ENCODE results near the gene WBP2NL.

Gene WBP2NL

DNA sequence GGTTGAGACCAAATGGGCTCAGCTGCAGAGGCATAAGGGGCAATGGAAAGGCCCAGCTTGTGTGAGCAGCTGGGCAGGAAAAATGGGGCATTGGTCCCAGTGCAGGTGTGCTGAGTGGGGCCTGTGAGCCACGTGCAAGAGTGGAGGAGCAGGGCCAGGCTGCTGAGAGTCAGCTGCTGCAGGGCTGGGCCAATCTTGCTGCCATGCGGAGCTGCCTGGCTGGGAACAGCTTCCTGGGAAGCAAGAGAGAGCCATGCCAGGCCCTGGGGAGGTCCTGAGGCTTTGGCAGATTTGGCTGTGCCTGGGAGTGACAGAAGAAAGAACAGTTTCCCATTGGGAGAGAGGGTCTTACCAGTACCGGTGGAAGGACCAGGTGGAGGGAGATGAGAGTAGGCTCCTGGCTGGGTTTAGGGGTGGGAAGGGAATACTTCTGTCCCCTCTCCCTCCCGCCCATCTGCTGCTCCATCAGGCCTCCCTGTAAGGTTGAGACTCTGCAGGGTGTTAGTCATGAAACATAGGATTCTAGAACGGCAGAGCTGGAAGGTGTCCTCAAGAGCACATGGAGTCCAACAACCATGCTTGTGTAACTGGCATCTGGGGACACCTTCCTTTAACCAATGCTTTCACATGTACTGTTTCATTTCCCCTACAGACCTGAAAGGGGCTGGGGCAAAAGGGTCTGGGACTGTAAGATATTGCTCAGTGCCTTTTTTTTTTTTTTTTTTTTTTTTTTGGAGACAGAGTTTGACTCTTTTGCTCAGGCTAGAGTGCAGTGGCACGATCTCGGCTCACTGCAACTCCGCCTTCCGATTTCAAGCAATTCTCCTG, 19.0 kb upstream of the WBP2NL start:
- DNase-seq = no peak

DNA sequence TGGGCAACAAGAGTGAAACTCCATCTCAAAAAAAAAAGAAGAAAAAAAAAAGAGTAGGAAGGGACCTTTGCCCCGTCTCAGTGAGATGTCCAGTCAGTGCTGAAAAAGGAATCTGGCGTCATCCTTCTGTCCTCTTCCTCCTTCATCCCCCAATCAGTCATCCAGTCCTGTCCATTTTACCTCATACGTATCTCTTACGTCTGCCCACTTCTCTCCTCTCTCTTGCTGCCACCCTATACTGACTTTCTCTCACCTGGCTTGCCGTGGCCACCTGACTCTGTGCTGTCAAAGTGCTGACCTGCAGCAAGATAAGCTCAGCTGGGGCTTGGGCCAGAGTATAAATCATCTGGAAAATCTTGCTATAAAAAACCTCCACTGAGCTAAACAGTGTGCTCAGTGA, 15.7 kb upstream of the WBP2NL start:
- no peak for DNase-seq

DNA sequence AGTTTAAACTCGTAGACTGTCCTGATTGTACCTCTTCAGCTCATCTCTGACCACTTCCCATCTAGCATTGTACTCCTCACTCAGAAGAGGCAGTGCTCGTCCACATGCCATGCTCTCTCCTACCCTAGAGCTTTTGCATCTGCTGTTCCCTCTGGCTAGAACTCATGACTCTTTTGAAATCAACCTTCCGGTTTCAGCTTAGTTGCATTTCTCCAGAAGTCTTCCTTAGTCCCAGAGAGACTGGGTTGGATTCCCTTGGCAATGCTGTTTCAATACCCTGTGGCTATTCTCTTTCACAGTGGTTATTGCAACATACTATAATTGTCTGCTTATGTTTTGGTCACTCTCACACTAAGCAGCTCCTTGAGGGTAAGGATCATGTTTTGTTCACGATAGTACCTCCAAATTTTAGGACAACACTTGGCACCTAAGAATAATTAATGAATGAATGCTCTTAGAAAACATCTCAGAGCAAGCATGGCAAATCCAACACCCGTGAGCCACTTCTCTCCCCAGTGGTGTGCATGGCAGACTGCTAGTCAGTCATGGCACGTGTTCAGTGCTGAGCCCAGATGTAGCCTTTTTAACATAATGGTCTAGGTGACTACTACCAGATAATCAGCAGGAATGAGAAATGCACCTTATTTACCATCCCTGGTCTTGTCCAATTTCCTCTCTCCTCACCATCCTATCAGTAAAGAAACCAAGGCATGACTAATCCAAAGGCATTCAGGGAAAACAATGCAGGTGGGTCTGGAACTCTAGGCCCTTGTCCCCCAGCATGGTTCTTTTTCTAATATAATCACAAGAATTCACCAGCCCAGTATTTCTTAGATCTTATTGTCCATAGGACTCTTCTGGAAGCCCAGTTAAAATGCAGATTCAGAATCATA, 14.8 kb upstream of the WBP2NL start:
- DNase-seq = no peak

DNA sequence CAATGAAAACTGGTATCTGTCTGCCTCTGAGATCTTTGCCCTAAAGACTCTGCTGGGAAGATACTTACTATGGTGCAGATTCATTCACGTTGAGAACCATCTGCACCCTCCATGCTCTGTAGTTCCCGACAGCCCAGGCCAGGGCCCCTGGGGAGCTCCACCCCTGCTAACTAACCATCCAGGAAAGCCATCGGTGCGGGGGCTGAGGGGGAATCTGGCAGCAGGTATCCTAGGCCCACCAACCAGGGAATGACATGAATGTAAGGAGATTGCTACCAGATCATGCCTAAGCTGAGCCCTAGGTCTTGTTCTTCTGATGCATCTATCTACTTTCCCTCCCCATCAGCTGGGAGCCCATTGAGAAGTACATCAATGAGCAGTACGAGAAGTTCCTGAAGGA, 11.3 kb upstream of the WBP2NL start:
- no peak for DNase-seq

DNA sequence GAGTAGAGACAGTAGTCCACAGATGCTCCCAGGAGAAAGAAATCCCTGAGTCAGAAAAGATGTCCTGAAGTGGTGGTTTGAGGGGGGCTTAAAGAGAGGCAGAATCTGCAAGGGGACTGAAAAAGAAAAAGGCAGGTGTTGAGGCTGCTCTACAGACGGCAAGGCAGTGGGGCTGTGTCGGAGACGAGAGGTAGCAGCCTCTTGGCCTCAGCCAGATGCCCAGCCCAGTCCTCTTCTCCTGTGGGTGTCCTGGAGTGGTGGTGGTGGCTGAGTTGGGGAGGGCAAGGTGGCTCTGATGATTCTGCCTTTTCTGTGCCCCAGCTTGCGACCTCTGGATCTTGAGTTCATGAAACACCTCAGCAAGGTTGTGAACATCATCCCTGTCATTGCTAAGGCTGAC, 9.3 kb upstream of the WBP2NL start:
- no peak for DNase-seq

DNA sequence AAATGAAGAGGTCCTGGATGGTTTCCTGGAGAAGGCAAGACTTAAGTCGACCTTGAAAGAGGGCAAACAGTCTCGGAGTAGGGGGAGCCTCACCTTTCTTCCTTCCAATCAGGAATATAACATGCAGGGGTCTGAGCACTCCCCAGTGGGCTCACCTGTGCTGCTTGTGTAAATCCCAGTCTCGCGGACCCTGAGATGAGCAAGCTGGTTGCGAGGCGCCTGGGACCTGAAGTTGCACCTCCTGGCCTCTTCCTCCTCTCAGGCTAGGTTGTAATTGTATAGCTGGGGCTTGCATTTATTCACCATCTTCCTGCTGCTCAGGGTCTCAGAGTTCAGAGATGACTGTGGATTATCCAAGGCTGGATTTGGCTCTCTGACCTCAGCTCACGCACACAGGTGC, 7.5 kb upstream of the WBP2NL start:
- no peak for DNase-seq

DNA sequence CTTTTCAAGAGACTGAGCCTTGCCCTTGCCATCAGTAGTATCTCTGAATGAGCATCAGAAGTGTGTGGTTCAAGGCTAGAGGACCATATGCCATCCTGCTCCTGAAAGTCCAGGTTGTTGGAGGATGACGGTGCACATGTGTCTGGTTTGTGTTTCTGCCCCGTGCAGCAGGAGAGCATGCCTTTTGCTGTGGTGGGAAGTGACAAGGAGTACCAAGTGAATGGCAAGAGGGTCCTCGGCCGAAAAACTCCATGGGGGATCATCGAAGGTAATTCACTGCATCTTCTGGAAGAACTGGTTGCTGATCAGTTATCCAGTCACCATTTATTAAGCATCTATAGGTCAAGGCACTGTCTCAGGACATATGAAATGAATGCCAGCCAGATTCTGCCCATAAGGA, 6.1 kb upstream of the WBP2NL start:
- no peak for DNase-seq

DNA sequence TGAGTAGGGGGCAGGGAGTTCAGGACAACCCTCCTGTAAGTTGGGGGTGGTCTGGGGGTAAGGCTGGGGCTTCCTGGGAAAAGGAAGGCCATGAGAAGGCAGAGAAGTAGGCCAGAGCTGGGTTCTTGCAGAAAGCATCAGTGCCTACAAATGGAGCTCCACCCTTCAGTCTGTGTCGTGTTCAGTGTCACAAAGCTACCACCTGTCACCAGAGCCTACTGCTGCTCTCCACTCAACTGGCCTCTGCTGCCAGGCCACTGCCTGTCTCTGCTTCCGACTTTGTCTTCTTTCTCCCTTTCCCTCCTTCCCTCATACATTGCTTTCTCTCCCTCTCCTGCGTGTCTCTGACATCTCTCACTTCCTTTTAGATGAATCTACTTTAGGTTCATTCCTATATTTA, 3.4 kb upstream of the WBP2NL start:
- no peak for DNase-seq

DNA sequence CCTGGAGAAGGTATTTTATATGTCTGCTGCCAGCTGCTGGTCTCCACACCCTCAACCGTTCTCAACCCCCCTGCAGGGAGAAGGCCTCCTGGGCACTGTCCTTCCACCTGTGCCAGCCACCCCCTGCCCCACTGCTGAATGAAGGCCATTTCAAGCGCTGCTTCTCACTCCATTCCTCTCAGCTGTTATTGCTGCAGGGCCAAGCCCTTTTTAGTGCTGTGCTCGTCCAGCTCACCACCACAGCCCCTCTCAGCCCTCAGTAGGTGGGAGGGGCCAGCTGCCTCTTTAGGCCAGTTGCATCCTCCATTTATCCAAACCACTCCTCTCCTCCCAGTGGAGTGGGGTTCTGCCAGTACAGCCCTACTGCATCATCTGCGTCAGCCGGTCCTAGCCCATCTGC, 1.8 kb upstream of the WBP2NL start:
- no peak for DNase-seq

DNA sequence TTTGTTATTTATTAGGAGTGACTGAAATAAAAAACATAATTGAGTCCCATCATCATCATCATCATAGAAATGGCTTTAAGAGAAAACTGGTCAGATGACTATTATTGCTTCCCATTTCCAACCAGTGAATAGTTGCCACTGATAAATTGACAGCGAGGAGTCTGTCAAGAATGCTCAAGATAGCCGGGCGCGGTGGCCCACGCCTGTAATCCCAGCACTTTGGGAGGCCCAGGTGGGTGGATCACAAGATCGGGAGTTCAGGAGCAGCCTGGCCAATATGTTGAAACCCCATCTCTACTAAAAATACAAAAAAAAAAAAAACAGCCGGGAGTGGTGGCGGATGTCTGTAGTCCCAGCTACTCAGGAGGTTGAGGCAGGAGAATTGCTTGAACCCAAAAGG, 1.9 kb downstream of the WBP2NL start:
- DNase-seq = no peak

DNA sequence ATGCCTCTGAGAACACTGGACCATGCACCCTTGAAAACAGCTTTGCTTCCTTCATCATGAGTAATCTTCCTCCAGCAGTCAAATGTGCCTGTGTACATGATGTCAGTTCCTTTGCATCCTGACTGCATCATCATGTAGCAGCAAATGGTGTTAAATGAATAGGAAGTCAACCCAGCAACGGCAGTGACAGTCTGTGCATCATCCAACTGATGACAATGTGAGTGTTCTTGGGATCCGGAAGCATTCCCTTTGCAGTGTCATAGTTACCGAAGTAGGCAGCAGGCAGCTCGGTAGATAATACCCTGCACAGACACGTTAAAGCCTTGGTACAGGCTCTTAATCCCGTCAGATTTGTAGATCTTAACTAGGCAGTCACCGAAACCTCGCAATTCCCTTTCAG, 2.5 kb downstream of the WBP2NL start:
- DNase-seq = peak; percentile 8

DNA sequence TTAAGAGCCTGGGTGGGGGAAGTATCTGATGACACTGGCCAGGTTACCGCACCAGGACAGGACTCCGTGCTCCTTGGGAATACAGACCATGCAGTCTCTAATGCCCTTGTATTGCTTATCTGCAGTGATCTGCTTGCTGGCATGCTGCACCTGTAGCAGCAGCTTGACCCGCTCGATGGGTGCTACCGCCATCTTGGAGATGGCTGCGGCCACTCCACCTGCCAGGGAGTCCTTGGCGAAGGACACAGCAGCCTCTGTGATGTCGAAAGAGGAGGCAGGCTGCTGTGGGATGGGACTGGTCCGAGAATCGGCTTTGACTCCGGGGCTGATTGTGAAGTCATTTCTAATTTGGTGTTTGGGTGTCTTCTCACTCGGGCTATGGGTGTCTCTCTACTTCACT, 3.1 kb downstream of the WBP2NL start:
- no peak for DNase-seq

DNA sequence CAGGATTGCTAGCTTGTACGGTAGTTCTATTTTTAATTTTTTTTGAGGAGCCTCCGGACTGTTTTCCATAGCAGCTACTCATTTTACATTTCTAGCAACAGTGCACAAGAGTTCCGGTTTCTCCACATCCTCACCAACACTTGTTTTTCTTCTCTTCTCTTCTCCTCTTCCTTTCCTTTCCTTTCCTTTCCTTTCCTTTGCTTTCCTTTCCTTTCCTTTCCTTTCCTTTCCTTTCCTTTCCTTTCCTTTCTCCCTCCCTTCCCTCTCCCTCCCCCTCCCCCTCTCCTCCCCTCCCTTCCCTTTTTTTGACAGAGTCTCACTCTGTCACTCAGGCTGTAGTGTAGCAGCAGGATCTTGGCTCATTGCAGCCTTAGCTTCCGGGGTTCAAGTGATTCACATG, 9.3 kb downstream of the WBP2NL start:
- no peak for DNase-seq

DNA sequence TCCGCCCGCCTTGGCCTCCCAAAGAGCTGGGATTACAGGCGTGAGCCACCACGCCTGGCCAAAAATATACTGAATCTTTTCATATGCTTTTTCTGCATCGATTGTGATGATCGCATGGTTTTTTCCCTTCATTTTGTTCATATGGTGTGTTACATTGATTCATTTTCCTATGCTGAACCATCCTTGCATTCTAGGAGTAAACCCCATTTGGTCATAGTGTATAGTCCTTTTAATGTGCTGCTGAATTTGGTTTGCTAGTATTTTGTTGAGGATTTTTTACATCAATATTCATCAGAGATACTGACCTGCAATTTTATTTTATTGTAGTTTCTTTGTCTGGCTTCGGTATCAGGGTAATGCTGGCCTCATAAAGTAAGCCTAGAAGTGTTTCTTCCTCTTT, 12.2 kb downstream of the WBP2NL start:
- DNase-seq = no peak

DNA sequence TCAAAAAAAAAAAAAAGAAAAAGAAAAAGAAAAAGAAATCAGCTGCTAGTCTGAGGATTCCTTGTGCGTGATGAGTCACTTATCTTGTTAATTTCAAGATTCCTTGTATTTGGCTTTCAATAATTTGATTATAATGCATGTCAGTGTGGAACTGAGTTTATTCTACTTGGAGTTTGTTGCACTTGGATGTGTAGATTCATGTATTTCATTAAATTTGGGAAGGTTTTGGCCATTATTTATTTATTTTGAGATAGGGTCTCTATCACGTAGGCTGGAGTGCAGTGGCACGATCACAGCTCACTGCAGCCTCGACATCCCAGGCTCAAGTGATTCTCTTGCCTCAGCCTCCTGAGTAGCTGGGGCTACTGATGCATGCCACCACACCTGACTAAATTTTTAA, 14.8 kb downstream of the WBP2NL start:
- no peak for DNase-seq

DNA sequence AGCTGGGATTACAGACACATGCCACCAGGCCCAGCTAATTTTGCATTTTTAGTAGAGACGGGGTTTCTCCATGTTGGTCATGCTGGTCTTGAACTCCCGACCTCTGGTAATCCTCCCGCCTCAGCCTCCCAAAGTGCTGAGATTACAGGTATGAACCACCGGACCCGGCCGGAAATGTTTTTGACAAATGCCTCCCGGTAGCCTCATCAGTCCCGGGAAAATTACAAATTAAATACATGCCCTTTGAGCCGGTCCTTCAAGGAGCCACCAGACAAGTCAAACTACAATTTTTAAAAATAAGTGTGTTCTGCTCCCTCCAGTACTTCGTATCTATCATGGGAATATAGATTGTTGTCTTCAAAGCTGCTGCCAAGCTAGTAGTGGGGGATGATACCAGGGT, 17.5 kb downstream of the WBP2NL start:
- no peak for DNase-seq

DNA sequence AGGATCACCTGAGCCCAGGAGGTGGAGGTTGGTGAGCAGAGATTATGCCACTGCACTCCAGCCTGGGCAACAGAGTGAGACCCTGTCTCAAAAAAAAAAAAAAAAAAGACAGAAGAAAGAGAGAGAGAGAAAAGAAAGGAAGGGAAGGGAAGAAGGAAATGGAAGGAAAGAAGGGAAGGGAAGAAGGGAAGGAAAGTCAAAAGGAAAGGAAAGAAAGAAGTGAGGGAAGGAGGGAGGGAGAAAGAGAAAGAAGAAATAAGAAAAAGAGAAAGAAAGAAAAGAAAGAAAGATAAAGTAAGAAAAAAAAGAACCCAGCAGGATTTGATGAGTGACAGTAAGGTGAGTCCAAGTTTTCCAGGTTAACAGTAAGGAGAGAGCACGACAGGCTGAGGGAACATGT, 19.6 kb downstream of the WBP2NL start:
- no peak for DNase-seq

DNA sequence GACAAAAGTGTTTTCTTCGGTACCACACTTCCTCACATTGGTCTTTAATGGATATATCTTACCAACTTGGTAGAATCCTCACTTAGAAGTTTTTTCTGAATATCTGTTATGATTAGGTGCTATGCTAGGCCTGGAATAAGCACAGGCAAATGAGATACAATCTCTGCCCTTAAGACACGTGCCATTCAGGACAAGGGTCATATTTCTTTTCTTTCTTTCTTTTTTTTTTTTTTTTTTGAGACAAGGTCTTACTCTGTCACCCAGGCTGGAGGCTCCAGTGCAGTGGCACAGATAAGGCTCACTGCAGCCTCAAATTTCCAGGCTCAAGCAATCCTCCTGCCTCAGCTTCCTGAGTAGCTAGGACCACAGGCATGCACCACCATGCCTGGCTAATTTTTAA, 23.0 kb downstream of the WBP2NL start:
- no peak for DNase-seq

DNA sequence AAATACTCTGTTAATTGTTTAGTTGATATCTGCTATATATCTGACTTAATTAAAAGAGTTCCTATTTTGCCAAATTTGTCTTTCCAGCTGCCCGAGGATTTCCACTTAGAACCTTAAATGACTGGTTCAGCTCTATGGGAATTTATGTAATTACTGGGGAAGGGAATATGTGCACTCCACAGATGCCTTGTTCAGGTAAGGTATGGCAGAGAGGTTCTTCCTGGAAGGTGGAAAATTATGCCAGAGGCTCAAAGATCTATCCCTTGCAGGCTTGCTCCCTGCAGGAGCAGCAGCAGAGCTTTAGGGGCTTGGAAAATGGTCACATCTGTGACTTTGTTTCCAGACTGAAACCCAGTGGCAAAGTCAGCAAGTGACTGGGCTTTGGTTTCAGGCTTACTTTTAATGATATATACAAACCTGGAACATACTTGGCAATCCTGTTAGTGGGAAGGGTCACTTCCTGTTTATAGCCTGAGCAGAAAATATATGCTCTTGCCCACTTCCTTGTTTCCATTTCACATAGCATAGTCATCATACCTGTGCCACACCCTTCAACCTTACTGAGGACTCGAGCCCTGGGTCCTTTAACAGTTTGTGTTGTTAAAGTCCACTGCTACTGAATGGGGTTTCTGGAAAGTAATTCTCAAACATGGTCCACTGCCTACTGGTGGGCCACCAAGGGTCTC, 23.7 kb downstream of the WBP2NL start:
- DNase-seq = peak; percentile 39

DNA sequence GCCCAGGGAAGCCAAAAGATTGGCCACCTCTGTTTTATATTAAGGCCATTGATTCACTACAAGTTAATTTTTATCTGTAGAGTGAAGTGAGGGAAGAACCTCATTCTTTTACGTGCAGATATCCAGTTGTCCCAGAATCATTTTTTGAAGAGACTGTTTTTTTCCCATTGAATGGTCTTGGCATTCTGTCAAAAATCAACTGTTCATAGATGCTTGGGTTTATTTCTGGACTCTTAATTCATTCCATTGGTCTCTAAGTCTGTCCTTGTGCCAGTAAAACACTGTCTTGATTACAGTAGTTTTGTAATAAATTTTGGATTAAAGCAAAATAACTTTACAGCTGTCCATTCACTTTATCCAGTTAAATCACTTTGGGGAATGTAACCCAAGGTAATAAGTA, 26.8 kb downstream of the WBP2NL start:
- DNase-seq = no peak

DNA sequence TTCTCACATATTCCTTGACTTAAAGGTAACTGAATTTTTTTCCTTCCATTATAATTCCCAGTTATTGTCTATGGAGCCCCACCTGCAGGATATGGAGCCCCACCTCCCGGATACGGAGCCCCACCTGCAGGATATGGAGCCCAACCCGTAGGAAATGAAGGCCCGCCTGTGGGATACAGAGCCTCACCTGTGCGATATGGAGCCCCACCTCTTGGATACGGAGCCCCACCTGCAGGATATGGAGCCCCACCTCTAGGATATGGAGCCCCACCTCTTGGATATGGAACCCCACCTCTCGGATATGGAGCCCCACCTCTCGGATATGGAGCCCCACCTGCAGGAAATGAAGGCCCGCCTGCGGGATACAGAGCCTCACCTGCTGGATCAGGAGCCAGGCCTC, 28.1 kb downstream of the WBP2NL start:
- DNase-seq = no peak

DNA sequence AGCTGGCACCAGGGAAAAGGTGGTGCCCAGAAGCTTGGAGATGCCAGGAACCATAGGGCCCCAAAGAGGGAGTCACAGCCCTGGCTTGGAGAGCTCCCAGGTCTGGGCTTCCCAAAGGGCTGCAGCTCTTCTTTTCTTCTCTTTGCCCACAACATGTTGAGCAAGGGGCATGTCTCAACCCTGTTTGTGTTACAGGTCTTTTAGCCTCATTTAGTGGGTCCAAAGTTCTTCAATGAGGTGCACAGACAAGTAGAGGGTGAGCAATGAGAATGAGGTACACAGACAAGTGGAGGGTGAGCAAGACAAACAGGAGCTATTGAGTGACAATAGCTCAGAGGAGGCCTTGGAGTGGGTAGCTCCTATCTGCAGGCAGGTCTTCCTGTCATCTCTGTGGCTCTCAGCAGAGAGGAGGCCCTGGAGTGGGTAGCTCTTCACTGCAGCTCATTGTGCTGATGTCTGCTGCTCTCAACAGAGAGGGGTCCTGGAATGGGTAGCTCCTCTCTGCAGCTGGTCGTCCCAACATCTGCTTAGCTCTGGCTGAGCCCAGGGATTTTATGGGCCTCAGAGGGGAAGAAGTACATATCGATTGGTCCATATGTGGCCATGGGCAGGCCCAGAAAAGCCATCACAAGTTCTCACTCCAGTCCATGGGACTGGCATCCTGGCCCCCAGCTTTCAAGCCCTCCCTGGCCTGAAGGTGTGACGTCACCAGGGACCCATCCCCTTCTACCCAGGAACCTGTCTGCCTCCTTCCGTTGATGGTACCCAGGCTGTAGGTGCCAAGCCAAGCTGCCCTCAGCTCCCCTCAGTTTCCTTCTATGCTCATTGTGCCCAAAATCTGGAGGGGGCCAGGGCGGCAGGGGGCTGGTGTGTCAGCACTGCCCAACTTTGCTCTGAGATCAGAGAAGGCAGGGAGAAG, 34.9 kb downstream of the WBP2NL start:
- no peak for DNase-seq

DNA sequence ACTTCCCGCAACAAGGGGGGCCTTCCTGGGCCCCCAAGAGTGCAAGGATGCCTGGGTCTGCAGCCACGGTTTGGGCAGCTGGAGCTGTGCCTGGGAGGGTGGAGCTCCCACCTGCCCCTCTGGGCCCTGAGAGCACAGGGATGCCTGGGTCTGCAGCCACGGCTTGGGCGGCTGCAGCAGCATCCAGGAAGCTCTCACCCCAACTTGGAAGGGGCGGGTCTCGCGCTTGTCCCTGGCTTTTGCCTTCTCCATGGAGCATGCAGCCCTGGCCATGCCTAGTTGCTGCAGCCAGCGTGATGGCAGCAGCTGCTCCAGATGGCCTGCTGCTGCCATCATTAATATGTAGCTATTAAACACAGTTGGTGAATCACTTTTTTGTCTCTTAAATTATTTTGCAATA, 36.7 kb downstream of the WBP2NL start:
- no peak for DNase-seq

All from activated CD4-positive, alpha-beta T cell treated with anti-CD3 and anti-CD28 coated beads, Interleukin-2, amount 50 U/mL, for 16 hours (primary cell).